ENCODE measurements around the gene TMEM37.

DNA sequence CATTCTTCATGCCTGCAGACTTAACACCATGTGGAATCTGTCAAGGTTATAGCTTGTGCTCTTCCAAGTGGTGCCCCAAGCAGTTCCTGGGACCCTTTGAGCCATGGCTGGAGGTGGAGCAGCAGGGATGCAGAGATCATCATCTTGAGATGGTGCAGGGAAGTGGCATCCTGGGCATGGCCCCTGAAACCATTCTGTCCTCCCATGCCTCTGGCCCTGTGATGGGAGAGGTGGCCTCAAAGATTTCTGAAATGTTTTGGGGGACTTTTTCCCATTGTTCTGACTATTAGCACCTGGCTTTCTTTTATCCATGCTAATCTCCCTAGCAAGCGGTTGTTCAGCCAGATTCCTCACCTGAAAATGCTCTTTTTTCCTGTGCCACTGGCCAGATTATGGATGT, 10.3 kb upstream of the TMEM37 start:
- TF ChIP-seq, protein P1, sequence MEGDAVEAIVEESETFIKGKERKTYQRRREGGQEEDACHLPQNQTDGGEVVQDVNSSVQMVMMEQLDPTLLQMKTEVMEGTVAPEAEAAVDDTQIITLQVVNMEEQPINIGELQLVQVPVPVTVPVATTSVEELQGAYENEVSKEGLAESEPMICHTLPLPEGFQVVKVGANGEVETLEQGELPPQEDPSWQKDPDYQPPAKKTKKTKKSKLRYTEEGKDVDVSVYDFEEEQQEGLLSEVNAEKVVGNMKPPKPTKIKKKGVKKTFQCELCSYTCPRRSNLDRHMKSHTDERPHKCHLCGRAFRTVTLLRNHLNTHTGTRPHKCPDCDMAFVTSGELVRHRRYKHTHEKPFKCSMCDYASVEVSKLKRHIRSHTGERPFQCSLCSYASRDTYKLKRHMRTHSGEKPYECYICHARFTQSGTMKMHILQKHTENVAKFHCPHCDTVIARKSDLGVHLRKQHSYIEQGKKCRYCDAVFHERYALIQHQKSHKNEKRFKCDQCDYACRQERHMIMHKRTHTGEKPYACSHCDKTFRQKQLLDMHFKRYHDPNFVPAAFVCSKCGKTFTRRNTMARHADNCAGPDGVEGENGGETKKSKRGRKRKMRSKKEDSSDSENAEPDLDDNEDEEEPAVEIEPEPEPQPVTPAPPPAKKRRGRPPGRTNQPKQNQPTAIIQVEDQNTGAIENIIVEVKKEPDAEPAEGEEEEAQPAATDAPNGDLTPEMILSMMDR (IDR thresholded peaks at IDR 0.05; ENCODE audit: low read depth, low read length, missing input control): no peak
- TF ChIP-seq YY1 (IDR thresholded peaks at IDR 0.05) (no peak), JUND (IDR thresholded peaks at IDR 0.05) (no peak), RXRA (IDR thresholded peaks at IDR 0.05) (no peak), SP1 (IDR thresholded peaks at IDR 0.05) (no peak), ATF3 (IDR thresholded peaks at IDR 0.05) (no peak), TAF1 (conservative IDR thresholded peaks at IDR 0.05) (no peak)
- TF ChIP-seq, protein P2, sequence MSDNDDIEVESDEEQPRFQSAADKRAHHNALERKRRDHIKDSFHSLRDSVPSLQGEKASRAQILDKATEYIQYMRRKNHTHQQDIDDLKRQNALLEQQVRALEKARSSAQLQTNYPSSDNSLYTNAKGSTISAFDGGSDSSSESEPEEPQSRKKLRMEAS (IDR thresholded peaks at IDR 0.05): no peak
- TF ChIP-seq, protein P3, sequence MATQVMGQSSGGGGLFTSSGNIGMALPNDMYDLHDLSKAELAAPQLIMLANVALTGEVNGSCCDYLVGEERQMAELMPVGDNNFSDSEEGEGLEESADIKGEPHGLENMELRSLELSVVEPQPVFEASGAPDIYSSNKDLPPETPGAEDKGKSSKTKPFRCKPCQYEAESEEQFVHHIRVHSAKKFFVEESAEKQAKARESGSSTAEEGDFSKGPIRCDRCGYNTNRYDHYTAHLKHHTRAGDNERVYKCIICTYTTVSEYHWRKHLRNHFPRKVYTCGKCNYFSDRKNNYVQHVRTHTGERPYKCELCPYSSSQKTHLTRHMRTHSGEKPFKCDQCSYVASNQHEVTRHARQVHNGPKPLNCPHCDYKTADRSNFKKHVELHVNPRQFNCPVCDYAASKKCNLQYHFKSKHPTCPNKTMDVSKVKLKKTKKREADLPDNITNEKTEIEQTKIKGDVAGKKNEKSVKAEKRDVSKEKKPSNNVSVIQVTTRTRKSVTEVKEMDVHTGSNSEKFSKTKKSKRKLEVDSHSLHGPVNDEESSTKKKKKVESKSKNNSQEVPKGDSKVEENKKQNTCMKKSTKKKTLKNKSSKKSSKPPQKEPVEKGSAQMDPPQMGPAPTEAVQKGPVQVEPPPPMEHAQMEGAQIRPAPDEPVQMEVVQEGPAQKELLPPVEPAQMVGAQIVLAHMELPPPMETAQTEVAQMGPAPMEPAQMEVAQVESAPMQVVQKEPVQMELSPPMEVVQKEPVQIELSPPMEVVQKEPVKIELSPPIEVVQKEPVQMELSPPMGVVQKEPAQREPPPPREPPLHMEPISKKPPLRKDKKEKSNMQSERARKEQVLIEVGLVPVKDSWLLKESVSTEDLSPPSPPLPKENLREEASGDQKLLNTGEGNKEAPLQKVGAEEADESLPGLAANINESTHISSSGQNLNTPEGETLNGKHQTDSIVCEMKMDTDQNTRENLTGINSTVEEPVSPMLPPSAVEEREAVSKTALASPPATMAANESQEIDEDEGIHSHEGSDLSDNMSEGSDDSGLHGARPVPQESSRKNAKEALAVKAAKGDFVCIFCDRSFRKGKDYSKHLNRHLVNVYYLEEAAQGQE (IDR thresholded peaks at IDR 0.05): no peak

Data from liver (tissue), 3 donors.